Transverse colon (tissue), 3 donors: ENCODE measurements around the gene RNF144B.

ENCODE experiments used
- CTCF ChIP-seq, 5 experiments: fragments of 200-600 bp in 3 of 5; fragments of 450-650 bp in 2 of 5; sonication (generic) in 3 of 5; IDR thresholded peaks; 1 replicate in 2 of 5; 2 replicates in 3 of 5; pipeline ENCODE4 v1.5.1; 2016 to 2017; ENCODE audit warnings: antibody characterized with exemption in 5 of 5, inconsistent platforms in 3 of 5, mild to moderate bottlenecking in 2 of 5, moderate library complexity in 1 of 5
- POLR2A ChIP-seq: fragments of 450-650 bp; IDR thresholded peaks from one replicate; pipeline ENCODE4 v1.6.1; 2016; ENCODE audit warnings: antibody characterized with exemption, mild to moderate bottlenecking, moderate library complexity

DNA sequence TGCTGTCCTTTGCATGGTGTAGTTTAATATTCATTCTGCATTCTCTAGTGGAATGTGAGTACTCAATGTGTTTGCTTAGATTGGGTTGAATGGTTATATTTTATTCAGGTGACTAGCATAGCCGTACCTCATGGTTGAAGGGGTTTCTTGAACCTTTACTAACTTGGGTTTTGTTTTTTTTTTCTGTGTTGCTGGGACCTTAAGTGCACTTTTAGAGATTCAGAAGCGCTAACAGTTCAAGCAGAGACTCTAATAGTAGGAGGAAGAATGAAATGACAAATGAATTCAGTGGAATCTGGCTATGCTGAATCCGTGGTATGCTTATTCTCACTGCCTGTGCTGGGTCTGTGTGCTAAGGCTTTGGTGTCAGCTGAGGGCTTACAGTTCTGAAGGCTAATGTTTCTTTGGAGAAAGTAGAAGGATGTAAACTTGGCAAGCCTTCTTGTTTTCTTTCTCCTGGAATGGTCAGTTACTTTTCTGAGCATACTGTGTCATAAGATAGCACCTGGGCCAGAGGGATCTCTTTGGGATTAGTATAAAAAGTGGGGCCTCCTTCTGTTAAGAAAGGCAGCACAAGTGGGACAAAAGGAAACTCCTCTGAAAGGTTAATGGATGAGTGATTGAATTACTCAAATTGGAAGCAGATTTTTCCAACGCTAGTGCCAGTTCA, 28.7 kb downstream of the RNF144B start:
- TF ChIP-seq CTCF (IDR thresholded peaks at IDR 0.05): no peak
- TF ChIP-seq POLR2A: no peak
